A549 (cell line): ENCODE results near the gene RAB29. TPM values are rescaled to one million over a fixed set of nuclear protein-coding genes. Genes with fewer than 3 reads are reported as not detected.

Experiments used
- ATAC-seq, 2 experiments: fragments of 200-7000 bp in 1 of 2; fragments of >200 bp in 1 of 2; cut with Nextera tagmentation in 1 of 2; cut with Tn5 transposase in 1 of 2; 3 replicates each; pipeline versions ENCODE4 v1.8.0 to v1.9.1; 2018 to 2020; ENCODE audit warnings: mild to moderate bottlenecking in 1 of 2, moderate library complexity in 1 of 2
- CTCF ChIA-PET: fragments of 300-600 bp; sonication (Branson Sonifier 250); formaldehyde crosslinking; extraction: SDS; loops from one replicate; lab custom pipeline; 2021; ENCODE audit warnings: antibody characterized with exemption, inconsistent platforms; lab: Yijun Ruan, JAX
- POLR2A ChIA-PET: fragments of 350-600 bp; formaldehyde crosslinking; extraction: SDS; loops from one replicate; lab custom pipeline; 2021; ENCODE audit warnings: antibody characterized with exemption, inconsistent platforms; lab: Yijun Ruan, JAX
- DNase-seq, 2 experiments: peaks; one replicate each; pipeline versions ENCODE4 v3.0.0 to v3.0.0-alpha.2; 2011 to 2016; ENCODE audit warnings: low read depth in 1 of 2, low spot score in 1 of 2
- FAIRE-seq: peaks from 2 replicates; lab custom pipeline; 2011; peaks lifted over from hg19 to GRCh38; lab: Jason Lieb, UNC
- H3K27ac ChIP-seq, 2 experiments: fragments of >200 bp; sonication (Bioruptor Twin); formaldehyde crosslinking; 3 replicates each; pipeline ENCODE4 v1.5.1; 2016 to 2017
- H3K4me1 ChIP-seq: fragments of >200 bp; sonication (Bioruptor Twin); formaldehyde crosslinking; 3 replicates; pipeline ENCODE4 v1.6.1; 2016
- H3K4me2 ChIP-seq: fragments of >200 bp; sonication (Bioruptor Twin); formaldehyde crosslinking; 3 replicates; pipeline ENCODE4 v1.6.1; 2016
- H3K4me3 ChIP-seq: fragments of >200 bp; sonication (Bioruptor Twin); formaldehyde crosslinking; 3 replicates; pipeline ENCODE4 v1.5.1; 2016
- H3K9me3 ChIP-seq: fragments of >200 bp; sonication (Bioruptor Twin); formaldehyde crosslinking; 3 replicates; pipeline ENCODE4 v1.6.1; 2016
- BHLHE40 ChIP-seq: IDR thresholded peaks from 2 replicates; pipeline ENCODE4 v1.6.1; 2012; ENCODE audit warnings: low read depth, low read length, inconsistent platforms
- CEBPB ChIP-seq, 2 experiments: fragments of >200 bp in 1 of 2; sonication (Bioruptor Twin) in 1 of 2; formaldehyde crosslinking in 1 of 2; IDR thresholded peaks; 2 replicates each; pipeline ENCODE4 v1.6.1; 2012 to 2016
- CHD4 ChIP-seq: fragments of 200-600 bp; sonication (generic); IDR thresholded peaks from 2 replicates; pipeline ENCODE4 v1.6.1; 2016; ENCODE audit warnings: antibody characterized with exemption, mild to moderate bottlenecking, borderline replicate concordance
- EHF ChIP-seq: fragments of 250-450 bp; sonication (Bioruptor Pico); IDR thresholded peaks from 2 replicates; pipeline ENCODE4 v1.5.0; 2020; ENCODE audit warnings: mild to moderate bottlenecking
- FOSL2 ChIP-seq, 2 experiments: fragments of 450-650 bp in 1 of 2; fragments of >200 bp in 1 of 2; sonication (Bioruptor Twin) in 1 of 2; formaldehyde crosslinking; IDR thresholded peaks; 2 replicates each; pipeline versions ENCODE4 v1.5.0 to v1.6.1; 2016 to 2020; ENCODE audit warnings: mild to moderate bottlenecking in 1 of 2, moderate library complexity in 1 of 2
- GATA3 ChIP-seq: IDR thresholded peaks from 2 replicates; pipeline ENCODE4 v1.6.1; 2012; ENCODE audit warnings: borderline replicate concordance
- HDAC2 ChIP-seq: fragments of 200-600 bp; sonication (generic); IDR thresholded peaks from 2 replicates; pipeline ENCODE4 v1.6.1; 2016
- HOXA7 ChIP-seq: fragments of 250-450 bp; sonication (Bioruptor Pico); IDR thresholded peaks from 2 replicates; pipeline ENCODE4 v1.5.0; 2020; ENCODE audit warnings: mild to moderate bottlenecking, moderate library complexity
- JUNB ChIP-seq: fragments of >200 bp; sonication (Bioruptor Twin); formaldehyde crosslinking; IDR thresholded peaks from 2 replicates; pipeline ENCODE4 v1.6.1; 2016
- KDM1A ChIP-seq: fragments of 200-600 bp; sonication (generic); IDR thresholded peaks from 2 replicates; pipeline ENCODE4 v1.6.1; 2016; ENCODE audit warnings: low read depth, mild to moderate bottlenecking
- MAZ ChIP-seq: fragments of 150-350 bp; IDR thresholded peaks from 2 replicates; pipeline ENCODE4 v1.6.1; 2014; ENCODE audit warnings: antibody characterized with exemption, low read depth, low read length, borderline replicate concordance
- NFE2L2 ChIP-seq: fragments of 150-350 bp; conservative IDR thresholded peaks from 2 replicates; pipeline ENCODE4 v1.6.1; 2014; ENCODE audit warnings: low read length
- NPAS2 ChIP-seq: fragments of 250-450 bp; sonication (Bioruptor Pico); IDR thresholded peaks from 2 replicates; pipeline ENCODE4 v1.8.0; 2022; ENCODE audit warnings: mild to moderate bottlenecking, moderate library complexity, borderline replicate concordance
- PHF8 ChIP-seq: fragments of 200-600 bp; sonication (generic); IDR thresholded peaks from 2 replicates; pipeline ENCODE4 v1.6.1; 2016; ENCODE audit warnings: low read depth, mild to moderate bottlenecking, antibody characterized with exemption, moderate library complexity, borderline replicate concordance
- RFX5 ChIP-seq: fragments of 450-650 bp; IDR thresholded peaks from 2 replicates; pipeline ENCODE4 v1.7.1; 2014; ENCODE audit warnings: antibody characterized with exemption, mild to moderate bottlenecking, moderate library complexity
- TP53 ChIP-seq: fragments of 250-450 bp; sonication (Bioruptor Pico); IDR thresholded peaks from 2 replicates; pipeline ENCODE4 v1.5.0; 2021; ENCODE audit warnings: mild to moderate bottlenecking, moderate library complexity
- ZC3H11A ChIP-seq: fragments of 450-650 bp; IDR thresholded peaks from 2 replicates; pipeline ENCODE4 v1.6.1; 2014; ENCODE audit warnings: antibody characterized with exemption, mild to moderate bottlenecking
- ZFP36 ChIP-seq: fragments of 450-650 bp; IDR thresholded peaks from 2 replicates; pipeline ENCODE4 v1.6.1; 2014; ENCODE audit warnings: borderline replicate concordance; ENCODE audit not compliant: partially characterized antibody
- ZNF302 ChIP-seq: fragments of 250-450 bp; sonication (Bioruptor Pico); IDR thresholded peaks from 2 replicates; pipeline ENCODE4 v1.9.0; 2021; ENCODE audit warnings: inconsistent platforms, mild to moderate bottlenecking, moderate library complexity
- ZSCAN20 ChIP-seq: fragments of 250-450 bp; sonication (Bioruptor Pico); IDR thresholded peaks from 2 replicates; pipeline ENCODE4 v1.8.0; 2022; ENCODE audit warnings: mild to moderate bottlenecking, moderate library complexity
- whole genome bisulfite sequencing: methylation state at CpG from one replicate; pipeline ENCODE4 v1.1.6; 2017; ENCODE audit errors: missing lambda C conversion rate; 5-methylcytosine and 5-hydroxymethylcytosine counted together
- polyA plus RNA-seq, 4 experiments: library from polyadenylated mRNA; depleted of rRNA in 3 of 4; stranded (reverse); fragments of >200 nt; fragmentation: RNase III in 1 of 4; extraction: RNeasy Plus Mini Kit Qiagen cat#74134 plus additional on column Dnase treatment in 1 of 4; gene quantifications; 2 replicates in 3 of 4; 3 replicates in 1 of 4; pipeline ENCODE4 v1.2.3, GENCODE V29; 2011 to 2017
- TF ChIP-seq, protein P1 (sequence below): IDR thresholded peaks from 2 replicates; pipeline ENCODE4 v1.6.1; 2012
- TF ChIP-seq, protein P2 (sequence below): IDR thresholded peaks from 2 replicates; pipeline ENCODE4 v1.6.1; 2012
- TF ChIP-seq, protein P3 (sequence below): fragments of >200 bp; sonication (Bioruptor Twin); formaldehyde crosslinking; IDR thresholded peaks from 2 replicates; pipeline ENCODE4 v1.6.1; 2016

RAB29 gene
- polyA plus RNA-seq, 2 of the 4 experiments (the other 2 are of a cell fraction) = 9.8 to 17.9 TPM

DNA sequence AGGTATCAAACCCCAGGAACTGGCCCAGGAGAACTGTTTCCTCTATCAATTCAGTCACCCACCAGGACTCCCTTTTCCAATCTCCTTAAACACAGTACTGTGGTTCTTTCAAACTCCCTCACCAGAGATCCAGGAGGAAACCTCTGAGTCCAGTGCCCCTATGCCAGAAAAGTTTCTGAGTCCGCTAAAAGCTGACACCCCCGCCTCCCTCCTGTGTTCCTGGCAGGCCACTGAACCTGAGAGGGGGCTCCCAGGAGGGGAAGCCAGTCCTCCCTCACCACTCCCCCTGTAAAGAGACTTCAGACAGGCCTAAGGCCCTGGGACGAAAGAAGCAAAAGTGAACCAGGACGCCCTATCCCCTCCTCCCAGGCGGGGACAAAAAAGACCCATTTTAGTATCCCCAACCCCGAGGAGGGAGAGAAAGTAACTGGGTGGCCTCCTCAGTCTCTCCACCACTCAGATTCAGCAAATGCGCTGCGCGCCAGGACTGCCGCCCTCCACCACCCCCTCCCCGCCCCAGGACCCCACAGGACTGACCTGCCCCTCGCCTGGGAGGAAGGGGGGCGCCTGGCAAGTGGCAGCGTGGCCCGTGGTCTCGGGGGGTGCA, 37.1 kb upstream of the RAB29 start:
- TF ChIP-seq PHF8 = no peak
- TF ChIP-seq ZC3H11A = no peak
- no peak for TF ChIP-seq ZFP36
- TF ChIP-seq HOXA7 (CRISPR knock-in tag) = no peak
- no peak for TF ChIP-seq GATA3
- TF ChIP-seq ZNF302 (CRISPR knock-in tag) = no peak
- no peak for TF ChIP-seq ZSCAN20
- no peak for TF ChIP-seq NPAS2 (CRISPR knock-in tag)
- no peak for TF ChIP-seq FOSL2 (IDR thresholded peaks at IDR 0.05)
- TF ChIP-seq FOSL2 (CRISPR knock-in tag; IDR thresholded peaks at IDR 0.05) = no peak
- no peak for TF ChIP-seq MAZ
- TF ChIP-seq HDAC2 = no peak
- TF ChIP-seq, protein P1, sequence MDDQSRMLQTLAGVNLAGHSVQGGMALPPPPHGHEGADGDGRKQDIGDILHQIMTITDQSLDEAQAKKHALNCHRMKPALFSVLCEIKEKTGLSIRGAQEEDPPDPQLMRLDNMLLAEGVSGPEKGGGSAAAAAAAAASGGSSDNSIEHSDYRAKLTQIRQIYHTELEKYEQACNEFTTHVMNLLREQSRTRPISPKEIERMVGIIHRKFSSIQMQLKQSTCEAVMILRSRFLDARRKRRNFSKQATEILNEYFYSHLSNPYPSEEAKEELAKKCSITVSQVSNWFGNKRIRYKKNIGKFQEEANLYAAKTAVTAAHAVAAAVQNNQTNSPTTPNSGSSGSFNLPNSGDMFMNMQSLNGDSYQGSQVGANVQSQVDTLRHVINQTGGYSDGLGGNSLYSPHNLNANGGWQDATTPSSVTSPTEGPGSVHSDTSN = no peak
- no peak for TF ChIP-seq RFX5
- TF ChIP-seq TP53 (CRISPR knock-in tag) = no peak
- TF ChIP-seq KDM1A = no peak
- no peak for TF ChIP-seq CHD4
- peak overlapping the region; percentile 76 for H3K4me3 ChIP-seq
- H3K9me3 ChIP-seq = no peaks in the 10 kb centered on the region
- POLR2A ChIA-PET = interaction anchor here (0.7 kb wide), 1 partner anchor 67 kb away, joined by 4 read pairs; no protein-coding TSS in a partner anchor
- H3K27ac ChIP-seq = peak overlapping the region; percentile 81 to 98
- peak overlapping the region; percentile 93 for H3K4me2 ChIP-seq
- peaks cover 19% of the 10 kb centered on the region for H3K4me1 ChIP-seq
- CTCF ChIA-PET = interaction anchor here (2.1 to 11.5 kb wide), 3 partner anchors 17 to 165 kb away, joined by 10 to 120 read pairs (median 22); no protein-coding TSS in a partner anchor
- peak in 1 of 2 experiments; percentile 40 for DNase-seq
- WGBS = 12% methylated on average over 8 of the region's 16 CpGs
- peak; percentile 19 to 54 for ATAC-seq
- FAIRE-seq = no peak

DNA sequence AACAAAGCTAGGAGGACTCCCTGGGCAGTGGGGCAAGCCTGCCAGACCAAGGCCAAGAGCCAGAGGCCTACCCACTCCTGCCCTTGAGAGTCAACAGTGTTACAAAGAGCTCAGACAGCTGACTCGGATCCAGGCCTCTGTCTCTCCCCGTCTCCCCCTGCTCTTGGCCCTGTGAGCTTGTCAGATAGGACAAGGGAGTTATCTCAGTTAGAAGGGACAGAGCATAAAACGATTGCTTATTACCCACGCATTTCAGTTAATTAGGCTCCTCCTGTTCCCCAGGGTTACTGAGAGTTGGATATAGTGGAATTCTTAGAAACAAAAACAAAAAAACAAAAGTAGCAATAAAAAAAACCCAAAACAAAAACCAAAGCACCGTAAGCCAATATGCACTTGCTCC, 36.4 kb upstream of the RAB29 start:
- H3K27ac ChIP-seq = peak overlapping the region in 1 of 2 experiments; percentile 98; a peak in 1 of 6 replicates
- POLR2A ChIA-PET = no interaction called here
- 78% methylated on average over 5 of the region's 5 CpGs for WGBS
- no peaks in the 10 kb centered on the region for H3K9me3 ChIP-seq
- peaks cover 19% of the 10 kb centered on the region for H3K4me1 ChIP-seq
- CTCF ChIA-PET = interaction anchor here (1.9 to 11.5 kb wide), 4 partner anchors 17 to 166 kb away, joined by 10 to 120 read pairs (median 17); no protein-coding TSS in a partner anchor
- no peak for DNase-seq
- FAIRE-seq = no peak
- no peak for TF ChIP-seq FOSL2 (IDR thresholded peaks at IDR 0.05)
- no peak for TF ChIP-seq FOSL2 (CRISPR knock-in tag; IDR thresholded peaks at IDR 0.05)
- TF ChIP-seq NFE2L2 = no peak
- TF ChIP-seq, protein P2, sequence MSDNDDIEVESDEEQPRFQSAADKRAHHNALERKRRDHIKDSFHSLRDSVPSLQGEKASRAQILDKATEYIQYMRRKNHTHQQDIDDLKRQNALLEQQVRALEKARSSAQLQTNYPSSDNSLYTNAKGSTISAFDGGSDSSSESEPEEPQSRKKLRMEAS = no peak
- TF ChIP-seq EHF = no peak
- TF ChIP-seq BHLHE40 = no peak
- TF ChIP-seq CEBPB (IDR thresholded peaks at IDR 0.05) = no peak
- TF ChIP-seq, protein P3, sequence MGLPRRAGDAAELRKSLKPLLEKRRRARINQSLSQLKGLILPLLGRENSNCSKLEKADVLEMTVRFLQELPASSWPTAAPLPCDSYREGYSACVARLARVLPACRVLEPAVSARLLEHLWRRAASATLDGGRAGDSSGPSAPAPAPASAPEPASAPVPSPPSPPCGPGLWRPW = no peak
- no peak for TF ChIP-seq JUNB
- TF ChIP-seq, all 56 proteins: peak for 0
- ATAC-seq = no peak
- Histone ChIP-seq H3K4me2 (peak overlapping the region; percentile 93), H3K4me3 (no peak overlapping the region)
